Neuronal stem cell (in vitro differentiated cells): ENCODE data around the gene SLC39A3.

ENCODE experiments used
- DNase-seq: peaks from one replicate; pipeline ENCODE4 v3.0.0-alpha.2; 2013; ENCODE audit warnings: low spot score
- H2AFZ ChIP-seq: one replicate; pipeline ENCODE4 v1.6.1; 2013; ENCODE audit warnings: mild to moderate bottlenecking, low read length, inconsistent platforms
- H2AK5ac ChIP-seq: 2 replicates; pipeline ENCODE4 v1.6.1; 2013; ENCODE audit warnings: low read depth, mild to moderate bottlenecking, inconsistent platforms, low read length, moderate library complexity, mixed read lengths
- H2BK120ac ChIP-seq: 2 replicates; pipeline ENCODE4 v1.6.1; 2013; ENCODE audit warnings: low read depth, mild to moderate bottlenecking, inconsistent platforms, low read length, moderate library complexity, mixed read lengths
- H2BK12ac ChIP-seq: one replicate; pipeline ENCODE4 v1.6.1; 2013; ENCODE audit warnings: low read length, inconsistent platforms
- H2BK15ac ChIP-seq: 2 replicates; pipeline ENCODE4 v1.6.1; 2013; ENCODE audit warnings: mild to moderate bottlenecking, low read length, inconsistent platforms, mixed read lengths
- H2BK5ac ChIP-seq: one replicate; pipeline ENCODE4 v1.6.1; 2013; ENCODE audit warnings: inconsistent platforms, mild to moderate bottlenecking, low read length, moderate library complexity
- H3K14ac ChIP-seq: one replicate; pipeline ENCODE4 v1.6.1; 2013; ENCODE audit warnings: low read length, inconsistent platforms
- H3K18ac ChIP-seq: 2 replicates; pipeline ENCODE4 v1.6.1; 2013; ENCODE audit warnings: low read length, inconsistent platforms
- H3K23ac ChIP-seq: 2 replicates; pipeline ENCODE4 v1.6.1; 2013; ENCODE audit warnings: low read depth, mild to moderate bottlenecking, mixed read lengths, low read length, inconsistent platforms; ENCODE audit not compliant: poor library complexity
- H3K27ac ChIP-seq: replicated peaks from 3 replicates; pipeline ENCODE4 v1.5.1; 2013; ENCODE audit warnings: low read length, inconsistent platforms
- H3K27me3 ChIP-seq, 3 experiments: 2 replicates each; pipeline ENCODE4 v1.6.1; 2013; ENCODE audit warnings: low read length in 3 of 3, mild to moderate bottlenecking in 2 of 3, inconsistent platforms in 1 of 3, low read depth in 1 of 3, mixed read lengths in 1 of 3, moderate library complexity in 1 of 3; ENCODE audit not compliant: control insufficient read depth in 3 of 3, insufficient read depth in 3 of 3
- H3K36me3 ChIP-seq, 2 donors: replicated peaks in 1 of 2; 2 replicates each; pipeline ENCODE4 v1.6.1; 2013; ENCODE audit warnings: low read length in 2 of 2; ENCODE audit not compliant: control insufficient read depth in 2 of 2, insufficient read depth in 2 of 2
- H3K4ac ChIP-seq: 2 replicates; pipeline ENCODE4 v1.6.1; 2013; ENCODE audit warnings: inconsistent platforms, mild to moderate bottlenecking, low read length, moderate library complexity
- H3K4me1 ChIP-seq, 2 donors: 1 replicate in 1 of 2; 2 replicates in 1 of 2; pipeline ENCODE4 v1.6.1; 2013; ENCODE audit warnings: low read length in 2 of 2, low read depth in 1 of 2; ENCODE audit not compliant: control insufficient read depth in 2 of 2, insufficient read depth in 1 of 2
- H3K4me2 ChIP-seq: one replicate; pipeline ENCODE4 v1.6.1; 2013; ENCODE audit warnings: mild to moderate bottlenecking, low read length, inconsistent platforms; ENCODE audit not compliant: insufficient read depth, poor library complexity, severe bottlenecking
- H3K4me3 ChIP-seq, 2 donors: 2 replicates each; pipeline ENCODE4 v1.5.1; 2013; ENCODE audit warnings: low read length in 2 of 2, mild to moderate bottlenecking in 2 of 2, inconsistent platforms in 1 of 2, moderate library complexity in 1 of 2
- H3K79me1 ChIP-seq: one replicate; pipeline ENCODE4 v1.6.1; 2013; ENCODE audit warnings: low read depth, mild to moderate bottlenecking, inconsistent platforms, low read length, moderate library complexity
- H3K9ac ChIP-seq: one replicate; pipeline ENCODE4 v1.6.1; 2013; ENCODE audit warnings: mild to moderate bottlenecking, low read depth, low read length, inconsistent platforms; ENCODE audit not compliant: poor library complexity
- H3K9me3 ChIP-seq, 2 donors: replicated peaks in 1 of 2; 2 replicates each; pipeline versions ENCODE3 to v1.6.1; 2013; ENCODE audit warnings: low read length in 2 of 2, mild to moderate bottlenecking in 2 of 2, inconsistent platforms in 1 of 2, low read depth in 1 of 2, mixed read lengths in 1 of 2, moderate library complexity in 1 of 2; ENCODE audit not compliant: control insufficient read depth in 2 of 2, insufficient read depth in 1 of 2
- H4K8ac ChIP-seq: one replicate; pipeline ENCODE4 v1.6.1; 2013; ENCODE audit warnings: low read depth, mild to moderate bottlenecking, inconsistent platforms, low read length, moderate library complexity
- H4K91ac ChIP-seq: one replicate; pipeline ENCODE4 v1.6.1; 2013; ENCODE audit warnings: low read length, low read depth, mild to moderate bottlenecking, inconsistent platforms; ENCODE audit not compliant: poor library complexity
- WGBS, 2 donors: extraction: QIAGEN DNeasy Blood & Tissue Kit; methylation state at CpG; one replicate each; pipeline ENCODE4 v1.1.7; 2013; ENCODE audit warnings: missing lambda C conversion rate in 2 of 2, mixed read lengths in 1 of 2; ENCODE audit not compliant: insufficient read length in 2 of 2, insufficient replicate concordance in 1 of 2; ENCODE audit errors: extremely low coverage in 2 of 2; 5-methylcytosine and 5-hydroxymethylcytosine counted together

The SLC39A3 gene

GRCh38 chr19:2740314-2740656 lies 468 bp upstream of the SLC39A3 start:
- Histone ChIP-seq H3K27me3 (no peaks in the 10 kb centered on the region), H2AK5ac (no peak overlapping the region), H3K23ac (no peak overlapping the region), H3K27ac (no peak overlapping the region), H3K9ac (no peak overlapping the region), H3K9me3 (peaks cover 0 to 7% of the 10 kb centered on the region in 2 donors), H2BK120ac (no peak overlapping the region), H3K36me3 (peaks cover 15 to 19% of the 10 kb centered on the region in 2 donors), H3K4ac (no peak overlapping the region), H3K18ac (no peak overlapping the region), H3K4me3 (peak overlapping the region in 1 of 2 donors; percentile 30), H2BK12ac (no peak overlapping the region), H3K4me2 (no peak overlapping the region), H3K14ac (no peak overlapping the region), H2BK5ac (no peak overlapping the region), H3K4me1 (peaks cover 5 to 7% of the 10 kb centered on the region in 2 donors), H4K91ac (no peak overlapping the region), H2BK15ac (no peak overlapping the region), H4K8ac (no peak overlapping the region), H2AFZ (peak overlapping the region; percentile 82), H3K79me1 (peaks cover 15% of the 10 kb centered on the region)
- DNase-seq, result no peak
- no CpG with 5 or more reads among the region's 13 CpGs for WGBS, 2 donors

GRCh38 chr19:2736550-2737190 lies 3.1 kb downstream of the SLC39A3 start:
- no peak overlapping the region for H3K4me3 ChIP-seq
- WGBS, 2 donors, result no CpG with 5 or more reads among the region's 15 CpGs
- H3K27me3 ChIP-seq, result no peaks in the 10 kb centered on the region
- no peak overlapping the region for H3K23ac ChIP-seq
- no peak overlapping the region for H2BK120ac ChIP-seq
- no peak overlapping the region for H3K27ac ChIP-seq
- H3K4ac ChIP-seq, result no peak overlapping the region
- no peak overlapping the region for H3K14ac ChIP-seq
- H3K36me3 ChIP-seq, result peaks cover 27 to 40% of the 10 kb centered on the region in 2 donors
- DNase-seq, result no peak
- H4K91ac ChIP-seq, result no peak overlapping the region
- H4K8ac ChIP-seq, result no peak overlapping the region
- H3K18ac ChIP-seq, result no peak overlapping the region
- no peak overlapping the region for H2AFZ ChIP-seq
- H3K4me2 ChIP-seq, result no peak overlapping the region
- H3K9me3 ChIP-seq, result peaks cover 0 to 7% of the 10 kb centered on the region in 2 donors
- H2BK5ac ChIP-seq, result no peak overlapping the region
- no peak overlapping the region for H2AK5ac ChIP-seq
- H3K79me1 ChIP-seq, result peaks cover 21% of the 10 kb centered on the region
- H2BK15ac ChIP-seq, result no peak overlapping the region
- no peak overlapping the region for H2BK12ac ChIP-seq
- peaks cover 5 to 12% of the 10 kb centered on the region in 2 donors for H3K4me1 ChIP-seq
- H3K9ac ChIP-seq, result no peak overlapping the region

- no peak overlapping the region for H2AK5ac ChIP-seq
- H2BK5ac ChIP-seq, result no peak overlapping the region
Observed at GRCh38 chr19:2735374-2735773, 4.4 kb downstream of the SLC39A3 start.

GRCh38 chr19:2734589-2735288 lies 5.1 kb downstream of the SLC39A3 start:
- no peaks in the 10 kb centered on the region for H3K27me3 ChIP-seq
- no peak overlapping the region for H2BK5ac ChIP-seq
- H3K18ac ChIP-seq, result no peak overlapping the region
- no peak overlapping the region for H4K91ac ChIP-seq
- H3K9me3 ChIP-seq, result peaks cover 0 to 7% of the 10 kb centered on the region in 2 donors
- H3K9ac ChIP-seq, result no peak overlapping the region
- no peak overlapping the region for H3K27ac ChIP-seq
- no peak overlapping the region for H2BK15ac ChIP-seq
- no peak overlapping the region for H2BK120ac ChIP-seq
- peaks cover 27 to 41% of the 10 kb centered on the region in 2 donors for H3K36me3 ChIP-seq
- H3K23ac ChIP-seq, result peak overlapping the region; percentile 25
- no CpG with 5 or more reads among the region's 26 CpGs for WGBS, 2 donors
- H3K4ac ChIP-seq, result no peak overlapping the region
- no peak overlapping the region for H2BK12ac ChIP-seq
- H3K4me1 ChIP-seq, result peaks cover 3 to 15% of the 10 kb centered on the region in 2 donors
- H2AFZ ChIP-seq, result no peak overlapping the region
- H3K4me2 ChIP-seq, result no peak overlapping the region
- peak overlapping the region in 1 of 2 donors; percentile 15 for H3K4me3 ChIP-seq
- no peak overlapping the region for H2AK5ac ChIP-seq
- no peak overlapping the region for H4K8ac ChIP-seq
- H3K14ac ChIP-seq, result no peak overlapping the region
- H3K79me1 ChIP-seq, result peaks cover 20% of the 10 kb centered on the region
- no peak for DNase-seq

More at GRCh38 chr19:2735374-2735773, 4.4 kb downstream of the SLC39A3 start:
- Histone ChIP-seq H3K4me3 (peak overlapping the region in 1 of 2 donors; percentile 5), H3K4me1 (peaks cover 5 to 15% of the 10 kb centered on the region in 2 donors), H3K36me3 (peaks cover 27 to 41% of the 10 kb centered on the region in 2 donors), H3K18ac (no peak overlapping the region), H3K9ac (no peak overlapping the region), H3K23ac (no peak overlapping the region), H3K27me3 (no peaks in the 10 kb centered on the region), H2BK15ac (no peak overlapping the region), H2AFZ (no peak overlapping the region), H4K8ac (no peak overlapping the region), H3K4me2 (no peak overlapping the region), H2BK12ac (no peak overlapping the region), H3K4ac (no peak overlapping the region), H4K91ac (no peak overlapping the region), H3K27ac (no peak overlapping the region), H3K9me3 (peaks cover 0 to 7% of the 10 kb centered on the region in 2 donors), H2BK120ac (no peak overlapping the region), H3K79me1 (peaks cover 21% of the 10 kb centered on the region), H3K14ac (no peak overlapping the region)
- WGBS, 2 donors, result no CpG with 5 or more reads among the region's 12 CpGs
- DNase-seq, result no peak
